Esophagus squamous epithelium (tissue), 4 donors: ENCODE data around the gene RSPO1.

Source experiments
- POLR2A ChIP-seq, 4 donors: fragments of 450-650 bp; IDR thresholded peaks; one replicate each; pipeline ENCODE4 v1.6.1; 2017; ENCODE audit warnings: antibody characterized with exemption in 4 of 4, mild to moderate bottlenecking in 4 of 4, moderate library complexity in 3 of 4
- TF ChIP-seq, protein P1 (sequence below), 6 experiments: fragments of 450-650 bp in 4 of 6; fragments of 200-600 bp in 2 of 6; sonication (generic) in 2 of 6; IDR thresholded peaks; one replicate each; pipeline ENCODE4 v1.5.1; 2016 to 2019; ENCODE audit warnings: antibody characterized with exemption in 6 of 6, mild to moderate bottlenecking in 4 of 6, moderate library complexity in 4 of 6

DNA sequence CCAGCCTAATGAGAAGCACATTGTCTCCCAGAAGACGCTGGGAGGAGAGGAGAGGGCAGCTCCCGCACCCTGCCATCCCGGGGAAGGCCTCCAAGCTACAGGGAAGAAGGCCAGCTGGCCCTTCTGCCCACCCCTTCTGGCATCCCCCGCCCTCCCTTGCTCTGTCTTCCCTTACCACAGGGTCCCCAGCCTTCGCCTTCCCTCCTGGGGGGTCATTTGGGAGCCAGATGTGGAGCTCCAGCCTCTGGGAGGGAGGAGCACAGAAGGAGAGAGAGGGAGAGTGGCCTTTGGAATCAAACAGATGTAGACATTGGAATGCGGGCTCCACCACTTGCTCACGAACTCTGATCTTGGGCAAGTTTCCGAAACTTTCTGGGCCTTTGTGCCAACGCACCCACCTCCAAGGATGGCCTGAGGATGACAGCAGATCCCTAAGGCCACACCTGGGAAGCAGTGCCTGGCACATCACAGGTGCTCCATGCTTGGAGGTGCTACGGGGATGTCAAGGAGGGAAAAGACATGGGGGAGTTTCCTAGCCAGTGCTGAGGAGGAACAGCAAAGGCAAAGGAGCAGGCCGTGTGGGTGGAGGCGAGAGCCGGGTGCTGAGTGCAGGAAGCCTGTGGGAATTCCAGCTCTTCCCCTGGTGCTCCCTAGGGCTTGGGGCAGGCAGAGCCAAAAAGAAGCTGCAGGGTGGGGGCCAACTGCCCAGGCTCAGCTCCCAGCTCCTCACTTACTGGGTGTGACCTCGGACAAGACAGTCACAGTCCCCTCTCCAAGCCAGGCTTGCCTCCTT, 23.1 kb upstream of the RSPO1 start:
- TF ChIP-seq, protein P1, sequence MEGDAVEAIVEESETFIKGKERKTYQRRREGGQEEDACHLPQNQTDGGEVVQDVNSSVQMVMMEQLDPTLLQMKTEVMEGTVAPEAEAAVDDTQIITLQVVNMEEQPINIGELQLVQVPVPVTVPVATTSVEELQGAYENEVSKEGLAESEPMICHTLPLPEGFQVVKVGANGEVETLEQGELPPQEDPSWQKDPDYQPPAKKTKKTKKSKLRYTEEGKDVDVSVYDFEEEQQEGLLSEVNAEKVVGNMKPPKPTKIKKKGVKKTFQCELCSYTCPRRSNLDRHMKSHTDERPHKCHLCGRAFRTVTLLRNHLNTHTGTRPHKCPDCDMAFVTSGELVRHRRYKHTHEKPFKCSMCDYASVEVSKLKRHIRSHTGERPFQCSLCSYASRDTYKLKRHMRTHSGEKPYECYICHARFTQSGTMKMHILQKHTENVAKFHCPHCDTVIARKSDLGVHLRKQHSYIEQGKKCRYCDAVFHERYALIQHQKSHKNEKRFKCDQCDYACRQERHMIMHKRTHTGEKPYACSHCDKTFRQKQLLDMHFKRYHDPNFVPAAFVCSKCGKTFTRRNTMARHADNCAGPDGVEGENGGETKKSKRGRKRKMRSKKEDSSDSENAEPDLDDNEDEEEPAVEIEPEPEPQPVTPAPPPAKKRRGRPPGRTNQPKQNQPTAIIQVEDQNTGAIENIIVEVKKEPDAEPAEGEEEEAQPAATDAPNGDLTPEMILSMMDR (IDR thresholded peaks at IDR 0.05) = no peak
- TF ChIP-seq POLR2A (IDR thresholded peaks at IDR 0.05) = no peak
